HEK293 (cell line): ENCODE measurements around the gene ZNF329.
A peak's percentile ranks its signal among the peaks of the same experiment; 100 is the strongest.

Source experiments
- CTCF ChIA-PET: fragments of 350-600 bp; formaldehyde crosslinking; extraction: SDS; loops from one replicate; lab custom pipeline; 2021; ENCODE audit warnings: antibody characterized with exemption; lab: Yijun Ruan, JAX
- POLR2A ChIA-PET: fragments of 300-600 bp; formaldehyde crosslinking; extraction: SDS; loops from one replicate; lab custom pipeline; 2020; ENCODE audit warnings: antibody characterized with exemption, inconsistent platforms; lab: Yijun Ruan, JAX
- H3K27ac ChIP-seq: fragments of 200-500 bp; sonication (Bioruptor generic); 2 replicates; pipeline ENCODE4 v1.5.1; 2014; ENCODE audit warnings: low read depth, low read length, control low read depth, inconsistent platforms; ENCODE audit errors: extremely low read depth
- H3K36me3 ChIP-seq, 2 experiments: fragments of 200-500 bp in 1 of 2; sonication (Bioruptor generic) in 1 of 2; 1 replicate in 1 of 2; 2 replicates in 1 of 2; pipeline ENCODE4 v1.5.1; 2014 to 2017; ENCODE audit warnings: inconsistent platforms in 2 of 2, low read length in 2 of 2; ENCODE audit not compliant: control insufficient read depth in 2 of 2, insufficient read depth in 1 of 2
- H3K4me1 ChIP-seq: fragments of 200-500 bp; sonication (Bioruptor generic); 2 replicates; pipeline ENCODE4 v1.5.1; 2014; ENCODE audit warnings: mild to moderate bottlenecking, low read length, inconsistent platforms; ENCODE audit not compliant: control insufficient read depth, insufficient read depth
- H3K4me3 ChIP-seq: 2 replicates; pipeline ENCODE4 v1.5.1; 2011; ENCODE audit warnings: low read depth, mild to moderate bottlenecking, control low read depth, low read length, moderate library complexity
- H3K9me3 ChIP-seq: fragments of 200-500 bp; sonication (Bioruptor generic); 2 replicates; pipeline ENCODE4 v1.5.1; 2014; ENCODE audit warnings: low read depth, low read length, inconsistent platforms; ENCODE audit not compliant: control insufficient read depth, insufficient read depth
- GLIS1 ChIP-seq: fragments of 450-650 bp; formaldehyde crosslinking; IDR thresholded peaks from 2 replicates; pipeline ENCODE4 v1.5.1; 2016; ENCODE audit warnings: missing biosample characterization, missing genetic modification characterization
- PRDM10 ChIP-seq: fragments of 450-650 bp; formaldehyde crosslinking; IDR thresholded peaks from 2 replicates; pipeline ENCODE4 v1.5.1; 2016; ENCODE audit warnings: missing biosample characterization, missing genetic modification characterization
- SALL2 ChIP-seq: fragments of 450-650 bp; formaldehyde crosslinking; IDR thresholded peaks from 2 replicates; pipeline ENCODE4 v1.5.0; 2017; ENCODE audit warnings: missing biosample characterization, mild to moderate bottlenecking, missing genetic modification characterization, borderline replicate concordance
- SCRT1 ChIP-seq: fragments of 450-650 bp; formaldehyde crosslinking; IDR thresholded peaks from 2 replicates; pipeline ENCODE4 v1.5.1; 2016; ENCODE audit warnings: missing biosample characterization, missing genetic modification characterization, borderline replicate concordance
- TRIM28 ChIP-seq: IDR thresholded peaks from 2 replicates; pipeline ENCODE4 v1.6.1; 2011; ENCODE audit warnings: low read length, control low read depth, borderline replicate concordance
- ZBTB8A ChIP-seq: fragments of 450-650 bp; formaldehyde crosslinking; IDR thresholded peaks from 2 replicates; pipeline ENCODE4 v1.5.1; 2016; ENCODE audit warnings: missing biosample characterization, missing genetic modification characterization
- ZFP69B ChIP-seq: fragments of 450-650 bp; formaldehyde crosslinking; IDR thresholded peaks from 2 replicates; pipeline ENCODE4 v1.5.1; 2016; ENCODE audit warnings: missing biosample characterization, missing genetic modification characterization
- ZNF140 ChIP-seq: fragments of 450-650 bp; formaldehyde crosslinking; IDR thresholded peaks from 2 replicates; pipeline ENCODE4 v1.5.1; 2016; ENCODE audit warnings: missing biosample characterization, missing genetic modification characterization
- ZNF174 ChIP-seq: fragments of 450-650 bp; formaldehyde crosslinking; IDR thresholded peaks from 2 replicates; pipeline ENCODE4 v1.5.0; 2017; ENCODE audit warnings: missing biosample characterization, mild to moderate bottlenecking, missing genetic modification characterization
- ZNF274 ChIP-seq, 2 experiments: fragments of 200-500 bp in 1 of 2; fragments of 450-650 bp in 1 of 2; sonication (Bioruptor generic) in 1 of 2; formaldehyde crosslinking in 1 of 2; IDR thresholded peaks; 2 replicates each; pipeline versions ENCODE4 v1.5.1 to v1.6.1; 2014 to 2016; ENCODE audit warnings: borderline replicate concordance in 1 of 2, inconsistent platforms in 1 of 2, low read length in 1 of 2, missing biosample characterization in 1 of 2, missing genetic modification characterization in 1 of 2
- ZNF488 ChIP-seq: fragments of 450-650 bp; formaldehyde crosslinking; IDR thresholded peaks from 2 replicates; pipeline ENCODE4 v1.5.1; 2016; ENCODE audit warnings: missing biosample characterization, missing genetic modification characterization
- ZNF501 ChIP-seq: fragments of 450-650 bp; formaldehyde crosslinking; IDR thresholded peaks from 2 replicates; pipeline ENCODE4 v1.5.1; 2016; ENCODE audit warnings: missing biosample characterization, missing genetic modification characterization
- ZNF521 ChIP-seq: fragments of 450-650 bp; formaldehyde crosslinking; IDR thresholded peaks from 2 replicates; pipeline ENCODE4 v1.5.1; 2017; ENCODE audit warnings: missing biosample characterization, mild to moderate bottlenecking, missing genetic modification characterization
- ZNF626 ChIP-seq: fragments of 450-650 bp; sonication (Bioruptor Pico); formaldehyde crosslinking; IDR thresholded peaks from 2 replicates; pipeline ENCODE4 v1.5.1; 2018; ENCODE audit warnings: missing biosample characterization, missing genetic modification characterization, inconsistent platforms
- ZNF768 ChIP-seq: fragments of 450-650 bp; formaldehyde crosslinking; IDR thresholded peaks from 2 replicates; pipeline ENCODE4 v1.5.1; 2018; ENCODE audit warnings: missing biosample characterization, mild to moderate bottlenecking, missing genetic modification characterization
- ZNF843 ChIP-seq: fragments of 450-650 bp; formaldehyde crosslinking; IDR thresholded peaks from 2 replicates; pipeline ENCODE4 v1.5.1; 2016; ENCODE audit warnings: missing biosample characterization, missing genetic modification characterization
- ZSCAN30 ChIP-seq: fragments of 450-650 bp; IDR thresholded peaks from 2 replicates; pipeline ENCODE4 v1.5.1; 2018; ENCODE audit warnings: missing biosample characterization, mild to moderate bottlenecking, missing genetic modification characterization, moderate library complexity

ZNF329 gene

GRCh38 chr19:58118979-58119733 lies 31.4 kb downstream of the ZNF329 start:
- POLR2A ChIA-PET = no interaction called here
- no peaks in the 10 kb centered on the region for H3K4me1 ChIP-seq
- no peak overlapping the region for H3K4me3 ChIP-seq
- no peak overlapping the region for H3K27ac ChIP-seq
- no peak for TF ChIP-seq ZNF501
- TF ChIP-seq SCRT1 (tag by site-specific recombination) = no peak
- TF ChIP-seq ZSCAN30 (tag by site-specific recombination) = no peak
- TF ChIP-seq PRDM10 (tag by site-specific recombination) = no peak
- TF ChIP-seq ZNF768 (tag by site-specific recombination) = no peak
- TF ChIP-seq, all 188 proteins: peak for 0
- no peaks in the 10 kb centered on the region for H3K36me3 ChIP-seq
- CTCF ChIA-PET = no interaction called here
- H3K9me3 ChIP-seq = peaks cover 3% of the 10 kb centered on the region; the same call in 1 of the 2 replicates

GRCh38 chr19:58117841-58118575 lies 32.6 kb downstream of the ZNF329 start:
- ChIA-PET POLR2A (no interaction called here), CTCF (no interaction called here)
- Histone ChIP-seq H3K36me3 (no peaks in the 10 kb centered on the region), H3K4me3 (no peak overlapping the region), H3K27ac (no peak overlapping the region), H3K4me1 (no peaks in the 10 kb centered on the region), H3K9me3 (peaks cover 3% of the 10 kb centered on the region; the same call in 1 of the 2 replicates)
- TF ChIP-seq ZNF488 (tag by site-specific recombination) = no peak
- TF ChIP-seq ZFP69B = no peak
- TF ChIP-seq ZNF140 (tag by site-specific recombination) = no peak
- TF ChIP-seq ZBTB8A (tag by site-specific recombination) = no peak
- TF ChIP-seq ZNF521 (tag by site-specific recombination) = no peak

GRCh38 chr19:58108546-58108817 lies 42.1 kb downstream of the ZNF329 start:
- Histone ChIP-seq H3K4me1 (no peaks in the 10 kb centered on the region), H3K27ac (no peak overlapping the region), H3K4me3 (no peak overlapping the region), H3K9me3 (no peaks in the 10 kb centered on the region; the same call in none of the 2 replicates)
- POLR2A ChIA-PET = no interaction called here
- no peak for TF ChIP-seq ZNF843 (tag by site-specific recombination)
- no peak for TF ChIP-seq ZNF174 (tag by site-specific recombination)
- TF ChIP-seq ZNF626 = no peak
- peak; percentile 65 for TF ChIP-seq ZNF274 (IDR thresholded peaks at IDR 0.05; ENCODE audit: low read length)
- peak; percentile 80; the same call in 1 of the 2 replicates for TF ChIP-seq ZNF274 (tag by site-specific recombination; IDR thresholded peaks at IDR 0.05; ENCODE audit: borderline replicate concordance)
- no peak for TF ChIP-seq GLIS1
- 0 out of 2 replicates have a peak, but pooled peaks have one; percentile 6 for TF ChIP-seq TRIM28
- no peak for TF ChIP-seq SALL2
- TF ChIP-seq, all 188 proteins: peak for 2
- H3K36me3 ChIP-seq = no peaks in the 10 kb centered on the region
- CTCF ChIA-PET = no interaction called here
